Measurements from ENCODE around the gene TOMM20L. TPM values are rescaled to one million over a fixed set of nuclear protein-coding genes. Genes with fewer than 3 reads are reported as not detected.
"Not testable (repeated sequence)": the region's sequence is repeated elsewhere in the genome, so short reads cannot be mapped to it uniquely, and the experiment has no call there.

TOMM20L gene
- total RNA-seq (not detected), polyA plus RNA-seq (ENCODE audit: insufficient read length in 6 of 6) (1 to 10 TPM in 5 of 6 donors, under 1 TPM in 1; 0.95 to 2.2 (median 1.6) TPM)
- long read RNA-seq, donor 1, result 0 reads
- long read RNA-seq, donor 2, result 0 reads
- long read RNA-seq, donor 3, result 0 reads
- long read RNA-seq, donor 4, result 0 reads
- long read RNA-seq, donor 5, result 0 reads
- long read RNA-seq, donor 6, result 0 reads
- long read RNA-seq, donor 7, result 0 reads
- long read RNA-seq, donor 8, result 0 reads
- long read RNA-seq, donor 9, result 0 reads
- long read RNA-seq, donor 10, result 0 reads
- long read RNA-seq, donor 11, result 0 reads
- long read RNA-seq, donor 12, result 0 reads

GRCh38 chr14:58395812-58396788 lies at the start of gene TOMM20L:
TOMM20L (plus strand) TSS chr14:58395930; CDS start chr14:58395958, 28 bp downstream.
- DNase-seq, result peak; percentile 62 to 96 (median 74)
- peak; percentile 83 to 97 for TF ChIP-seq CTCF (IDR thresholded peaks at IDR 0.05)
- H3K27me3 ChIP-seq, result no peaks in the 10 kb centered on the region
- peak; percentile 96 for ATAC-seq
- no peaks in the 10 kb centered on the region for H3K36me3 ChIP-seq
- peak within 1 kb of the TSS; percentile 46 to 74 for H3K27ac ChIP-seq
- peaks cover 0 to 17% of the 10 kb centered on the region in 2 donors for H3K4me1 ChIP-seq
- peak within 1 kb of the TSS; percentile 49 to 50 for H3K4me3 ChIP-seq
- intact Hi-C loops (cut with DNase I), result no loop called here
- no peaks in the 10 kb centered on the region for H3K9me3 ChIP-seq

GRCh38 chr14:58353516-58354299 lies 42.0 kb upstream of the TOMM20L start:
- DNase-seq (no peak), ATAC-seq (peak; percentile 79)
- no peaks in the 10 kb centered on the region for H3K27me3 ChIP-seq
- H3K36me3 ChIP-seq, result peaks cover 0 to 48% of the 10 kb centered on the region in 2 donors
- intact Hi-C loops (cut with DNase I), result no loop called here
- peak overlapping the region in 1 of 2 donors; percentile 14 for H3K4me3 ChIP-seq
- TF ChIP-seq CTCF (IDR thresholded peaks at IDR 0.05), result no peak
- peak overlapping the region; percentile 5 to 25 for H3K27ac ChIP-seq
- no peaks in the 10 kb centered on the region for H3K9me3 ChIP-seq
- H3K4me1 ChIP-seq, result peaks cover 0 to 22% of the 10 kb centered on the region in 2 donors

GRCh38 chr14:58354808-58355207 lies 40.9 kb upstream of the TOMM20L start:
- no peak for TF ChIP-seq CTCF (IDR thresholded peaks at IDR 0.05)
- intact Hi-C loops (cut with DNase I), result no loop called here
- Histone ChIP-seq H3K9me3 (no peaks in the 10 kb centered on the region), H3K4me1 (peaks cover 0 to 22% of the 10 kb centered on the region in 2 donors), H3K36me3 (peaks cover 0 to 45% of the 10 kb centered on the region in 2 donors), H3K27me3 (no peaks in the 10 kb centered on the region), H3K4me3 (no peak overlapping the region), H3K27ac (peak overlapping the region in 1 of 2 donors; percentile 19)
- DNase-seq, result no peak
- ATAC-seq, result no peak

- Histone ChIP-seq H3K27ac (no peak overlapping the region), H3K4me1 (peaks cover 0 to 22% of the 10 kb centered on the region in 2 donors), H3K36me3 (peaks cover 0 to 45% of the 10 kb centered on the region in 2 donors), H3K27me3 (no peaks in the 10 kb centered on the region), H3K9me3 (no peaks in the 10 kb centered on the region), H3K4me3 (no peak overlapping the region)
- TF ChIP-seq CTCF (IDR thresholded peaks at IDR 0.05), result no peak
- intact Hi-C loops (cut with DNase I), result no loop called here
- DNase-seq, result no peak
- no peak for ATAC-seq
Measured at GRCh38 chr14:58356268-58356667, 39.5 kb upstream of the TOMM20L start.

GRCh38 chr14:58362272-58362671 lies 33.5 kb upstream of the TOMM20L start:
- DNase-seq; H3K27ac ChIP-seq; H3K9me3 ChIP-seq; H3K4me1 ChIP-seq; H3K27me3 ChIP-seq; intact Hi-C loops (cut with DNase I); ATAC-seq; H3K4me3 ChIP-seq: not testable (repeated sequence)
- peaks cover 0 to 74% of the 10 kb centered on the region in 2 donors for H3K36me3 ChIP-seq
